ENCODE data around the gene NF2. TPM values are rescaled to one million over a fixed set of nuclear protein-coding genes. Genes with fewer than 3 reads are reported as not detected.

The NF2 gene
- total RNA-seq, 1 experiment from 2014 or later = 56.9 TPM

DNA sequence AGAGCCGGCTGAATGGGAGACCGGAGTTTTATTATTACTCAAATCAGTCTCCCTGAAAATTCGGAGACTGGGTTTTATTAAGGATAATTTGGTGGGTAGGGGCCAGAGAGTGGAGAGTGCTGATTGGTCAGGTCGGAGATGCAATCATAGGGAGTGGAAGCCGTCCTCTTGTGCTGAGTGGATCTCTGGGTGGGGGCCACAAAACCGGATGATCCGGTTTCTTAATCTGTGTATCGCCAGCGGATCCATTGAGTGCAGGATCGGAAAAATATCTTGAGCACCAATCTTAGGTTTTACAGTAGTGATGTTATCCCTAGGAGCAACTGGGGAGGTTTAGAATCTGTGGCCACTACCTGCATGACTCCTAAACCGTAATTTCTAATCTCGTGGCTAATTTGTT is 21.6 kb upstream of the NF2 start:
- DNase-seq (ENCODE audit: low spot score) (no peak), ATAC-seq (no peak)
- TF ChIP-seq, protein P1, sequence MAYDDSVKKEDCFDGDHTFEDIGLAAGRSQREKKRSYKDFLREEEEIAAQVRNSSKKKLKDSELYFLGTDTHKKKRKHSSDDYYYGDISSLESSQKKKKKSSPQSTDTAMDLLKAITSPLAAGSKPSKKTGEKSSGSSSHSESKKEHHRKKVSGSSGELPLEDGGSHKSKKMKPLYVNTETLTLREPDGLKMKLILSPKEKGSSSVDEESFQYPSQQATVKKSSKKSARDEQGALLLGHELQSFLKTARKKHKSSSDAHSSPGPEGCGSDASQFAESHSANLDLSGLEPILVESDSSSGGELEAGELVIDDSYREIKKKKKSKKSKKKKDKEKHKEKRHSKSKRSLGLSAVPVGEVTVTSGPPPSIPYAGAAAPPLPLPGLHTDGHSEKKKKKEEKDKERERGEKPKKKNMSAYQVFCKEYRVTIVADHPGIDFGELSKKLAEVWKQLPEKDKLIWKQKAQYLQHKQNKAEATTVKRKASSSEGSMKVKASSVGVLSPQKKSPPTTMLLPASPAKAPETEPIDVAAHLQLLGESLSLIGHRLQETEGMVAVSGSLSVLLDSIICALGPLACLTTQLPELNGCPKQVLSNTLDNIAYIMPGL (CRISPR knock-in tag; IDR thresholded peaks at IDR 0.05) = no peak
- TF ChIP-seq, protein P2, sequence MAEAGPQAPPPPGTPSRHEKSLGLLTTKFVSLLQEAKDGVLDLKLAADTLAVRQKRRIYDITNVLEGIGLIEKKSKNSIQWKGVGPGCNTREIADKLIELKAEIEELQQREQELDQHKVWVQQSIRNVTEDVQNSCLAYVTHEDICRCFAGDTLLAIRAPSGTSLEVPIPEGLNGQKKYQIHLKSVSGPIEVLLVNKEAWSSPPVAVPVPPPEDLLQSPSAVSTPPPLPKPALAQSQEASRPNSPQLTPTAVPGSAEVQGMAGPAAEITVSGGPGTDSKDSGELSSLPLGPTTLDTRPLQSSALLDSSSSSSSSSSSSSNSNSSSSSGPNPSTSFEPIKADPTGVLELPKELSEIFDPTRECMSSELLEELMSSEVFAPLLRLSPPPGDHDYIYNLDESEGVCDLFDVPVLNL (CRISPR knock-in tag; IDR thresholded peaks at IDR 0.05; ENCODE audit: borderline replicate concordance, low read depth) = no peak
- TF ChIP-seq, protein P3, sequence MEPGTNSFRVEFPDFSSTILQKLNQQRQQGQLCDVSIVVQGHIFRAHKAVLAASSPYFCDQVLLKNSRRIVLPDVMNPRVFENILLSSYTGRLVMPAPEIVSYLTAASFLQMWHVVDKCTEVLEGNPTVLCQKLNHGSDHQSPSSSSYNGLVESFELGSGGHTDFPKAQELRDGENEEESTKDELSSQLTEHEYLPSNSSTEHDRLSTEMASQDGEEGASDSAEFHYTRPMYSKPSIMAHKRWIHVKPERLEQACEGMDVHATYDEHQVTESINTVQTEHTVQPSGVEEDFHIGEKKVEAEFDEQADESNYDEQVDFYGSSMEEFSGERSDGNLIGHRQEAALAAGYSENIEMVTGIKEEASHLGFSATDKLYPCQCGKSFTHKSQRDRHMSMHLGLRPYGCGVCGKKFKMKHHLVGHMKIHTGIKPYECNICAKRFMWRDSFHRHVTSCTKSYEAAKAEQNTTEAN (CRISPR knock-in tag; IDR thresholded peaks at IDR 0.05) = no peak
- TF ChIP-seq, protein P4, sequence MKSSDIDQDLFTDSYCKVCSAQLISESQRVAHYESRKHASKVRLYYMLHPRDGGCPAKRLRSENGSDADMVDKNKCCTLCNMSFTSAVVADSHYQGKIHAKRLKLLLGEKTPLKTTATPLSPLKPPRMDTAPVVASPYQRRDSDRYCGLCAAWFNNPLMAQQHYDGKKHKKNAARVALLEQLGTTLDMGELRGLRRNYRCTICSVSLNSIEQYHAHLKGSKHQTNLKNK (CRISPR knock-in tag; IDR thresholded peaks at IDR 0.05) = no peak
- TF ChIP-seq, protein P5, sequence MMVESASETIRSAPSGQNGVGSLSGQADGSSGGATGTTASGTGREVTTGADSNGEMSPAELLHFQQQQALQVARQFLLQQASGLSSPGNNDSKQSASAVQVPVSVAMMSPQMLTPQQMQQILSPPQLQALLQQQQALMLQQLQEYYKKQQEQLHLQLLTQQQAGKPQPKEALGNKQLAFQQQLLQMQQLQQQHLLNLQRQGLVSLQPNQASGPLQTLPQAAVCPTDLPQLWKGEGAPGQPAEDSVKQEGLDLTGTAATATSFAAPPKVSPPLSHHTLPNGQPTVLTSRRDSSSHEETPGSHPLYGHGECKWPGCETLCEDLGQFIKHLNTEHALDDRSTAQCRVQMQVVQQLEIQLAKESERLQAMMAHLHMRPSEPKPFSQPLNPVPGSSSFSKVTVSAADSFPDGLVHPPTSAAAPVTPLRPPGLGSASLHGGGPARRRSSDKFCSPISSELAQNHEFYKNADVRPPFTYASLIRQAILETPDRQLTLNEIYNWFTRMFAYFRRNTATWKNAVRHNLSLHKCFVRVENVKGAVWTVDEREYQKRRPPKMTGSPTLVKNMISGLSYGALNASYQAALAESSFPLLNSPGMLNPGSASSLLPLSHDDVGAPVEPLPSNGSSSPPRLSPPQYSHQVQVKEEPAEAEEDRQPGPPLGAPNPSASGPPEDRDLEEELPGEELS (CRISPR knock-in tag; IDR thresholded peaks at IDR 0.05) = no peak
- TF ChIP-seq ZNF423 (CRISPR knock-in tag; IDR thresholded peaks at IDR 0.05) (no peak), NR3C1 (CRISPR knock-in tag; conservative IDR thresholded peaks at IDR 0.05; ENCODE audit: low read depth) (no peak), JAZF1 (CRISPR knock-in tag; IDR thresholded peaks at IDR 0.05) (no peak)
- TF ChIP-seq, protein P6, sequence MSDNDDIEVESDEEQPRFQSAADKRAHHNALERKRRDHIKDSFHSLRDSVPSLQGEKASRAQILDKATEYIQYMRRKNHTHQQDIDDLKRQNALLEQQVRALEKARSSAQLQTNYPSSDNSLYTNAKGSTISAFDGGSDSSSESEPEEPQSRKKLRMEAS (CRISPR knock-in tag; IDR thresholded peaks at IDR 0.05) = no peak
- TF ChIP-seq, protein P7, sequence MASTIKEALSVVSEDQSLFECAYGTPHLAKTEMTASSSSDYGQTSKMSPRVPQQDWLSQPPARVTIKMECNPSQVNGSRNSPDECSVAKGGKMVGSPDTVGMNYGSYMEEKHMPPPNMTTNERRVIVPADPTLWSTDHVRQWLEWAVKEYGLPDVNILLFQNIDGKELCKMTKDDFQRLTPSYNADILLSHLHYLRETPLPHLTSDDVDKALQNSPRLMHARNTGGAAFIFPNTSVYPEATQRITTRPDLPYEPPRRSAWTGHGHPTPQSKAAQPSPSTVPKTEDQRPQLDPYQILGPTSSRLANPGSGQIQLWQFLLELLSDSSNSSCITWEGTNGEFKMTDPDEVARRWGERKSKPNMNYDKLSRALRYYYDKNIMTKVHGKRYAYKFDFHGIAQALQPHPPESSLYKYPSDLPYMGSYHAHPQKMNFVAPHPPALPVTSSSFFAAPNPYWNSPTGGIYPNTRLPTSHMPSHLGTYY (CRISPR knock-in tag; IDR thresholded peaks at IDR 0.05) = no peak
- Mint-ChIP-seq H3K4me3 (peak overlapping the region; percentile 96), H3K36me3 (peaks cover 5% of the 10 kb centered on the region), H3K27me3 (ENCODE audit: low read depth) (no peaks in the 10 kb centered on the region), H3K4me1 (peaks cover 26% of the 10 kb centered on the region), H3K27ac (peak overlapping the region; percentile 44), H3K9me3 (no peaks in the 10 kb centered on the region)
- POLR2A ChIA-PET = interaction anchor here (0.7 kb wide), 2 partner anchors 22 to 643 kb away, joined by 7 to 9 read pairs; no protein-coding TSS in a partner anchor
- CTCF ChIA-PET = interaction anchor here (0.7 kb wide), 1 partner anchor 29 kb away, joined by 4 read pairs; no protein-coding TSS in a partner anchor

DNA sequence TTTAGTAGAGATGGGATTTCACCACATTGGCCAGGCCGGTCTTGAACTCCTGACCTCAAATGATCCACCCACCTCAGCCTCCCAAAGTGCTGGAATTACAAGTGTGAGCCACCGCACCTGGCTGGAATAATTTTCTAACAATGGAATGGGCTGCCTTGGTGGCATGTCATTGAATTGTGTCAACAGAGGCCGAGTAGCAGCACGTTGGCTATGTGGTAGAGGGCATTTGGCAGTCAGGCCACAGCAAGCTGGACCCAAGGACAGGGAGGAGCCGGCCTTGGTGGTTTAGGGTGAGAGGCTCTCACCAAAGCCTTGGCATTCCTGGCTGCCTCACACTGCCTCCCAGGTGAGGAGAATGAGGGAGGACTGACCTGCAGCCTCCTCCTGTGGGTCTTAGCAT is 18.5 kb upstream of the NF2 start:
- Mint-ChIP-seq H3K9me3 (no peaks in the 10 kb centered on the region), H3K36me3 (peaks cover under 1% of the 10 kb centered on the region), H3K27me3 (ENCODE audit: low read depth) (no peaks in the 10 kb centered on the region), H3K27ac (no peak overlapping the region), H3K4me3 (no peak overlapping the region), H3K4me1 (peaks cover 19% of the 10 kb centered on the region)
- DNase-seq (ENCODE audit: low spot score) (no peak), ATAC-seq (no peak)
- TF ChIP-seq RELA (CRISPR knock-in tag; IDR thresholded peaks at IDR 0.05; ENCODE audit: borderline replicate concordance) (no peak), ZNF423 (CRISPR knock-in tag; IDR thresholded peaks at IDR 0.05) (no peak), CREB1 (CRISPR knock-in tag; IDR thresholded peaks at IDR 0.05) (no peak), ZNF263 (CRISPR knock-in tag; IDR thresholded peaks at IDR 0.05; ENCODE audit: low read depth) (no peak), TEAD1 (CRISPR knock-in tag; IDR thresholded peaks at IDR 0.05) (no peak), NR2C2 (CRISPR knock-in tag; IDR thresholded peaks at IDR 0.05) (no peak)
- TF ChIP-seq, protein P8, sequence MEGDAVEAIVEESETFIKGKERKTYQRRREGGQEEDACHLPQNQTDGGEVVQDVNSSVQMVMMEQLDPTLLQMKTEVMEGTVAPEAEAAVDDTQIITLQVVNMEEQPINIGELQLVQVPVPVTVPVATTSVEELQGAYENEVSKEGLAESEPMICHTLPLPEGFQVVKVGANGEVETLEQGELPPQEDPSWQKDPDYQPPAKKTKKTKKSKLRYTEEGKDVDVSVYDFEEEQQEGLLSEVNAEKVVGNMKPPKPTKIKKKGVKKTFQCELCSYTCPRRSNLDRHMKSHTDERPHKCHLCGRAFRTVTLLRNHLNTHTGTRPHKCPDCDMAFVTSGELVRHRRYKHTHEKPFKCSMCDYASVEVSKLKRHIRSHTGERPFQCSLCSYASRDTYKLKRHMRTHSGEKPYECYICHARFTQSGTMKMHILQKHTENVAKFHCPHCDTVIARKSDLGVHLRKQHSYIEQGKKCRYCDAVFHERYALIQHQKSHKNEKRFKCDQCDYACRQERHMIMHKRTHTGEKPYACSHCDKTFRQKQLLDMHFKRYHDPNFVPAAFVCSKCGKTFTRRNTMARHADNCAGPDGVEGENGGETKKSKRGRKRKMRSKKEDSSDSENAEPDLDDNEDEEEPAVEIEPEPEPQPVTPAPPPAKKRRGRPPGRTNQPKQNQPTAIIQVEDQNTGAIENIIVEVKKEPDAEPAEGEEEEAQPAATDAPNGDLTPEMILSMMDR (IDR thresholded peaks at IDR 0.05) = no peak
- TF ChIP-seq, protein P9, sequence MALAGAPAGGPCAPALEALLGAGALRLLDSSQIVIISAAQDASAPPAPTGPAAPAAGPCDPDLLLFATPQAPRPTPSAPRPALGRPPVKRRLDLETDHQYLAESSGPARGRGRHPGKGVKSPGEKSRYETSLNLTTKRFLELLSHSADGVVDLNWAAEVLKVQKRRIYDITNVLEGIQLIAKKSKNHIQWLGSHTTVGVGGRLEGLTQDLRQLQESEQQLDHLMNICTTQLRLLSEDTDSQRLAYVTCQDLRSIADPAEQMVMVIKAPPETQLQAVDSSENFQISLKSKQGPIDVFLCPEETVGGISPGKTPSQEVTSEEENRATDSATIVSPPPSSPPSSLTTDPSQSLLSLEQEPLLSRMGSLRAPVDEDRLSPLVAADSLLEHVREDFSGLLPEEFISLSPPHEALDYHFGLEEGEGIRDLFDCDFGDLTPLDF (CRISPR knock-in tag; IDR thresholded peaks at IDR 0.05) = no peak
- ChIA-PET CTCF (interaction anchor here (0.7 kb wide), 2 partner anchors 134 to 382 kb away, joined by 3 to 4 read pairs; no protein-coding TSS in a partner anchor), POLR2A (no interaction called here)

Data from WTC11 (cell line).